SK-N-MC (cell line): ENCODE data around the gene PRSS23.

ENCODE experiments used
- DNase-seq: peaks from one replicate; pipeline ENCODE4 v3.0.0-alpha.2; 2011; ENCODE audit warnings: low read depth, low spot score
- H3K27ac ChIP-seq: fragments of 200-600 bp; sonication (generic); 2 replicates; pipeline ENCODE4 v1.5.1; 2016; ENCODE audit warnings: mixed run types
- H3K36me3 ChIP-seq: fragments of 200-600 bp; sonication (generic); 2 replicates; pipeline ENCODE4 v1.6.1; 2017; ENCODE audit warnings: antibody characterized with exemption, low read length, mixed read lengths; ENCODE audit not compliant: insufficient read depth
- H3K4me3 ChIP-seq: fragments of 200-600 bp; sonication (generic); 2 replicates; pipeline ENCODE4 v1.5.1; 2016
- H3K9ac ChIP-seq: fragments of 200-600 bp; sonication (generic); 2 replicates; pipeline ENCODE4 v1.8.0; 2017; ENCODE audit warnings: mixed run types, mixed read lengths; ENCODE audit not compliant: insufficient read length
- H3K9me3 ChIP-seq: fragments of 200-600 bp; sonication (generic); 2 replicates; pipeline ENCODE4 v1.6.1; 2017; ENCODE audit warnings: low read depth, mild to moderate bottlenecking, antibody characterized with exemption, low read length, moderate library complexity, mixed read lengths
- EZH2 ChIP-seq: fragments of 200-600 bp; sonication (generic); IDR thresholded peaks from one replicate; pipeline ENCODE4 v1.6.1; 2017; ENCODE audit warnings: antibody characterized with exemption
- FOXP2 ChIP-seq: optimal IDR thresholded peaks from 2 replicates; pipeline ENCODE3; 2011; ENCODE audit warnings: mild to moderate bottlenecking, moderate library complexity; ENCODE audit not compliant: insufficient read depth; ENCODE audit errors: extremely low read length, control extremely low read depth
- POLR2AphosphoS5 ChIP-seq: IDR thresholded peaks from 2 replicates; pipeline ENCODE4 v1.6.1; 2012; ENCODE audit warnings: mild to moderate bottlenecking, low read depth, low read length, borderline replicate concordance

Gene PRSS23

GRCh38 chr11:86795511-86795910 is 4.8 kb upstream of the PRSS23 start:
- no peak overlapping the region for H3K9ac ChIP-seq
- TF ChIP-seq POLR2AphosphoS5 (no peak), FOXP2 (no peak), EZH2 (no peak)
- no peaks in the 10 kb centered on the region for H3K9me3 ChIP-seq
- H3K27ac ChIP-seq = 0 out of 2 replicates have a peak overlapping the region, but pooled peaks have one; percentile 37
- H3K4me3 ChIP-seq = no peak overlapping the region
- no peak for DNase-seq
- H3K36me3 ChIP-seq = no peaks in the 10 kb centered on the region

GRCh38 chr11:86795949-86796348 is 4.4 kb upstream of the PRSS23 start:
- TF ChIP-seq POLR2AphosphoS5 = no peak
- TF ChIP-seq EZH2 = no peak
- TF ChIP-seq FOXP2 = no peak
- DNase-seq = no peak
- no peaks in the 10 kb centered on the region for H3K9me3 ChIP-seq
- H3K27ac ChIP-seq = 0 out of 2 replicates have a peak overlapping the region, but pooled peaks have one; percentile 37
- no peaks in the 10 kb centered on the region for H3K36me3 ChIP-seq
- no peak overlapping the region for H3K4me3 ChIP-seq
- H3K9ac ChIP-seq = no peak overlapping the region

- TF ChIP-seq POLR2AphosphoS5 = no peak
- TF ChIP-seq EZH2 = no peak
- TF ChIP-seq FOXP2 = no peak
Measured at GRCh38 chr11:86797133-86797532, 3.2 kb upstream of the PRSS23 start.

GRCh38 chr11:86798988-86799387 is 1.4 kb upstream of the PRSS23 start:
- H3K9ac ChIP-seq = no peak overlapping the region
- no peak overlapping the region for H3K4me3 ChIP-seq
- TF ChIP-seq FOXP2 (no peak), EZH2 (no peak), POLR2AphosphoS5 (no peak)
- H3K9me3 ChIP-seq = no peaks in the 10 kb centered on the region
- no peaks in the 10 kb centered on the region for H3K36me3 ChIP-seq
- no peak overlapping the region for H3K27ac ChIP-seq
- no peak for DNase-seq

More at GRCh38 chr11:86797133-86797532, 3.2 kb upstream of the PRSS23 start:
- Histone ChIP-seq H3K9ac (no peak overlapping the region), H3K4me3 (no peak overlapping the region), H3K27ac (no peak overlapping the region), H3K36me3 (no peaks in the 10 kb centered on the region), H3K9me3 (no peaks in the 10 kb centered on the region)
- no peak for DNase-seq

GRCh38 chr11:86799680-86800075 is 664 bp upstream of the PRSS23 start:
- Histone ChIP-seq H3K9ac (no peak overlapping the region), H3K9me3 (no peaks in the 10 kb centered on the region), H3K4me3 (no peak overlapping the region), H3K36me3 (no peaks in the 10 kb centered on the region), H3K27ac (no peak overlapping the region)
- TF ChIP-seq POLR2AphosphoS5 (no peak), EZH2 (no peak)
- DNase-seq = no peak

- Histone ChIP-seq H3K9me3 (no peaks in the 10 kb centered on the region), H3K4me3 (peak overlapping the region; percentile 78), H3K27ac (no peak overlapping the region), H3K36me3 (no peaks in the 10 kb centered on the region), H3K9ac (peak overlapping the region; percentile 69)
- TF ChIP-seq FOXP2 (no peak), EZH2 (no peak), POLR2AphosphoS5 (no peak)
- no peak for DNase-seq
Measured at GRCh38 chr11:86800960-86801272, 574 bp downstream of the PRSS23 start.

GRCh38 chr11:86801364-86801763 is 1.0 kb downstream of the PRSS23 start:
- no peaks in the 10 kb centered on the region for H3K36me3 ChIP-seq
- no peak overlapping the region for H3K9ac ChIP-seq
- no peak overlapping the region; the same call in 1 of the 2 replicates for H3K4me3 ChIP-seq
- no peak overlapping the region for H3K27ac ChIP-seq
- TF ChIP-seq POLR2AphosphoS5 (no peak), FOXP2 (no peak), EZH2 (no peak)
- DNase-seq = no peak
- no peaks in the 10 kb centered on the region for H3K9me3 ChIP-seq

- Histone ChIP-seq H3K9me3 (no peaks in the 10 kb centered on the region), H3K9ac (no peak overlapping the region), H3K36me3 (no peaks in the 10 kb centered on the region), H3K27ac (no peak overlapping the region), H3K4me3 (no peak overlapping the region)
- DNase-seq = no peak
- no peak for TF ChIP-seq POLR2AphosphoS5
- no peak for TF ChIP-seq FOXP2
- TF ChIP-seq EZH2 = no peak
Measured at GRCh38 chr11:86802146-86802545, 1.8 kb downstream of the PRSS23 start.

GRCh38 chr11:86802601-86803051 is 2.3 kb downstream of the PRSS23 start:
- Histone ChIP-seq H3K36me3 (no peaks in the 10 kb centered on the region), H3K9ac (no peak overlapping the region), H3K4me3 (no peak overlapping the region), H3K9me3 (no peaks in the 10 kb centered on the region), H3K27ac (no peak overlapping the region)
- DNase-seq = no peak
- TF ChIP-seq FOXP2 (no peak), EZH2 (no peak), POLR2AphosphoS5 (no peak)
